Measurements from ENCODE around the gene CYYR1. TPM values are rescaled to one million over a fixed set of nuclear protein-coding genes. Genes with fewer than 3 reads are reported as not detected.

The CYYR1 gene
- total RNA-seq, 1 experiment from 2014 or later = not detected

GRCh38 chr21:26423511-26423910 lies 149.6 kb downstream of the CYYR1 start:
- no peaks in the 10 kb centered on the region for H3K9me3 Mint-ChIP-seq (ENCODE audit: unreplicated experiment)
- H3K4me3 ChIP-seq (ENCODE audit: low read depth, low read length) = no peak overlapping the region
- no peak for DNase-seq
- H3K27me3 ChIP-seq (replicated peaks; ENCODE audit: control insufficient read depth, insufficient read depth, low read length) = no peaks in the 10 kb centered on the region
- no peaks in the 10 kb centered on the region for H3K9me3 ChIP-seq
- no peak for TF ChIP-seq CTCF (IDR thresholded peaks at IDR 0.05; ENCODE audit: insufficient read depth in 1 of 2, low read depth in 1 of 2, low read length in 1 of 2, severe bottlenecking in 1 of 2, unreplicated experiment in 1 of 2)
- POLR2A ChIA-PET = no interaction called here
- CTCF ChIA-PET = no interaction called here
- no peaks in the 10 kb centered on the region for H3K36me3 ChIP-seq (ENCODE audit: control insufficient read depth, insufficient read depth, low read length)
- intact Hi-C loops (cut with micrococcal nuclease; ENCODE audit: unreplicated experiment) = no loop called here
- no peak overlapping the region for H3K4me3 Mint-ChIP-seq (ENCODE audit: unreplicated experiment)
- no peak overlapping the region for H3K27ac Mint-ChIP-seq (ENCODE audit: unreplicated experiment)
- peaks cover 9% of the 10 kb centered on the region for H3K27me3 Mint-ChIP-seq (ENCODE audit: insufficient read depth, unreplicated experiment)
- H3K4me1 Mint-ChIP-seq (ENCODE audit: low read depth, unreplicated experiment) = no peaks in the 10 kb centered on the region
- no TSS peak for BruUV-seq (replicated peaks)
- no peaks in the 10 kb centered on the region for H3K36me3 Mint-ChIP-seq (ENCODE audit: insufficient read depth, unreplicated experiment)
- H3K4me1 ChIP-seq = no peaks in the 10 kb centered on the region

DNA sequence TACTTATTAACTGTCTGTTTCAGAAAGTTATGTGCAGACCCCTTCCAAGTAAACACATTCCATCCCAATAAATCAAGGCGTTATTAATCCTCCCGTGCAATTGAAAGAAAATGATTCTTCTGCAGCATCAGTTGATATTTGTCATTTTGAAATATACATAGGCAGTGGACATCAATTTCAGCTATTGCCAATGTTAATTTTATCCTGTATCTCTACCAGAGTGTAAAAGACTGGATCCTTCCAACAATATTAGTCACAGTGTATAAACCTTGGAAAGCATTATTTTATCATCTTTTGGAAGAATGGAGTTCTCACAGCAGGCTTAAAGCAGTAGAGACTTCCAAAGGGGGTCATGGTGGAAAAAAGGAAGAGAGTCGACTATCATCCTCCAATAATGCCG lies 150.4 kb downstream of the CYYR1 start:
- Histone ChIP-seq H3K9me3 (no peaks in the 10 kb centered on the region), H3K27me3 (replicated peaks; ENCODE audit: control insufficient read depth, insufficient read depth, low read length) (no peaks in the 10 kb centered on the region), H3K4me1 (no peaks in the 10 kb centered on the region), H3K4me3 (ENCODE audit: low read depth, low read length) (no peak overlapping the region), H3K36me3 (ENCODE audit: control insufficient read depth, insufficient read depth, low read length) (no peaks in the 10 kb centered on the region)
- peaks cover 4% of the 10 kb centered on the region for H3K27me3 Mint-ChIP-seq (ENCODE audit: insufficient read depth, unreplicated experiment)
- ChIA-PET CTCF (no interaction called here), POLR2A (no interaction called here)
- H3K27ac Mint-ChIP-seq (ENCODE audit: unreplicated experiment) = no peak overlapping the region
- DNase-seq = no peak
- intact Hi-C loops (cut with micrococcal nuclease; ENCODE audit: unreplicated experiment) = no loop called here
- H3K9me3 Mint-ChIP-seq (ENCODE audit: unreplicated experiment) = no peaks in the 10 kb centered on the region
- no peaks in the 10 kb centered on the region for H3K36me3 Mint-ChIP-seq (ENCODE audit: insufficient read depth, unreplicated experiment)
- no TSS peak for BruUV-seq (replicated peaks)
- TF ChIP-seq CTCF (IDR thresholded peaks at IDR 0.05; ENCODE audit: insufficient read depth in 1 of 2, low read depth in 1 of 2, low read length in 1 of 2, severe bottlenecking in 1 of 2, unreplicated experiment in 1 of 2) = no peak
- no peaks in the 10 kb centered on the region for H3K4me1 Mint-ChIP-seq (ENCODE audit: low read depth, unreplicated experiment)
- no peak overlapping the region for H3K4me3 Mint-ChIP-seq (ENCODE audit: unreplicated experiment)

GRCh38 chr21:26422138-26422537 lies 150.9 kb downstream of the CYYR1 start:
- H3K36me3 ChIP-seq (ENCODE audit: control insufficient read depth, insufficient read depth, low read length) = no peaks in the 10 kb centered on the region
- H3K4me3 ChIP-seq (ENCODE audit: low read depth, low read length) = no peak overlapping the region
- POLR2A ChIA-PET = no interaction called here
- intact Hi-C loops (cut with micrococcal nuclease; ENCODE audit: unreplicated experiment) = no loop called here
- CTCF ChIA-PET = no interaction called here
- H3K4me1 ChIP-seq = no peaks in the 10 kb centered on the region
- H3K9me3 Mint-ChIP-seq (ENCODE audit: unreplicated experiment) = no peaks in the 10 kb centered on the region
- TF ChIP-seq CTCF (IDR thresholded peaks at IDR 0.05; ENCODE audit: insufficient read depth in 1 of 2, low read depth in 1 of 2, low read length in 1 of 2, severe bottlenecking in 1 of 2, unreplicated experiment in 1 of 2) = no peak
- H3K4me3 Mint-ChIP-seq (ENCODE audit: unreplicated experiment) = no peak overlapping the region
- no peaks in the 10 kb centered on the region for H3K27me3 ChIP-seq (replicated peaks; ENCODE audit: control insufficient read depth, insufficient read depth, low read length)
- H3K9me3 ChIP-seq = no peaks in the 10 kb centered on the region
- no TSS peak for BruUV-seq (replicated peaks)
- no peaks in the 10 kb centered on the region for H3K36me3 Mint-ChIP-seq (ENCODE audit: insufficient read depth, unreplicated experiment)
- H3K4me1 Mint-ChIP-seq (ENCODE audit: low read depth, unreplicated experiment) = no peaks in the 10 kb centered on the region
- no peak for DNase-seq
- H3K27ac Mint-ChIP-seq (ENCODE audit: unreplicated experiment) = no peak overlapping the region
- peaks cover 4% of the 10 kb centered on the region for H3K27me3 Mint-ChIP-seq (ENCODE audit: insufficient read depth, unreplicated experiment)
